Measurements from ENCODE around the gene EHBP1L1. TPM values are rescaled to one million over a fixed set of nuclear protein-coding genes. Genes with fewer than 3 reads are reported as not detected.

Gene EHBP1L1
- total and polyA plus RNA-seq, 2 of the 13 experiments (the other 11 are each of a cell fraction or from before 2014, with no cell fraction given), result 8.3 to 10.6 TPM

DNA sequence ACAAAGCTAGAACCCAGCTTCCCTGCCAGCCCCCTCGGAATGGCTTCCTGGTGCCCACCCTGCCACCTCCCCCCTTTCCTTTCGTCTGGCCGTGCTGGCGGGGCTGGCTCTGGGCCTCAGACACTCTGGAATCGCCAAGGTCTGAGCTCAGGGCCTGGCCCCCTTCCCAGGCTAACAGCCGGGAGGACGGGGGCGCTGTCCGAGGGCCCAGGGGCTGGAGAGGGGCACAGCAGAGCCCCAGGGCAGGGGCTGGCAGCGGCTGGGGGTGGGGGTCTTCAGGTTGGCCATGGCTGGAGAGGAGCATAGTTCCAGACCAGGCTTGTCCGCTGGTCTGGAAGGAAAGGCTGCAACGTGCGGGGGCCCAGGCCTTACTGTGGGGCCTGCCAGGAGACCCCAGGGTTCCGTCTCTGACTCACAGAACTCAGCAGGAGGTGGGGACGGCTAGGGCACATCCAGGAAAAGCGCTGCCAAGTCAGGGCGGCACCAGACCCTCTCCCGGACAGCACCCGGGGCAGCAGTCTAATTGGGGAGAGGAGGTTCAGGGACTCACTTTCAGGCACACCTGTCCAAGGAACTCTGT, 16.8 kb upstream of the EHBP1L1 start (continued):
- TF ChIP-seq LCORL (IDR thresholded peaks at IDR 0.05) (no peak), LCORL (CRISPR knock-in tag; IDR thresholded peaks at IDR 0.05) (no peak), ZNF333 (CRISPR knock-in tag; IDR thresholded peaks at IDR 0.05; ENCODE audit: borderline replicate concordance) (no peak), RELA (CRISPR knock-in tag; IDR thresholded peaks at IDR 0.05) (no peak), ARNTL (CRISPR knock-in tag; IDR thresholded peaks at IDR 0.05) (0 out of 2 replicates have a peak, but pooled peaks have one; percentile 17), SRF (IDR thresholded peaks at IDR 0.05; ENCODE audit: low read depth, low read length) (no peak), ZNF20 (CRISPR knock-in tag; IDR thresholded peaks at IDR 0.05) (no peak), ZNF335 (CRISPR knock-in tag; IDR thresholded peaks at IDR 0.05) (no peak), SPEN (CRISPR knock-in tag; IDR thresholded peaks at IDR 0.05; ENCODE audit: low read depth) (0 out of 2 replicates have a peak, but pooled peaks have one; percentile 38), PAWR (CRISPR knock-in tag; IDR thresholded peaks at IDR 0.05; ENCODE audit: borderline replicate concordance) (no peak), TSC22D2 (CRISPR knock-in tag; IDR thresholded peaks at IDR 0.05; ENCODE audit: borderline replicate concordance) (no peak), HIVEP1 (CRISPR knock-in tag; IDR thresholded peaks at IDR 0.05) (no peak), NONO (IDR thresholded peaks at IDR 0.05) (no peak), NONO (CRISPR knock-in tag; conservative IDR thresholded peaks at IDR 0.05) (0 out of 2 replicates have a peak, but pooled peaks have one; percentile 15), ZNF761 (CRISPR knock-in tag; conservative IDR thresholded peaks at IDR 0.05) (no peak), CEBPG (CRISPR knock-in tag; IDR thresholded peaks at IDR 0.05) (no peak), TGIF2 (CRISPR knock-in tag; IDR thresholded peaks at IDR 0.05) (no peak), ZNF547 (CRISPR knock-in tag; IDR thresholded peaks at IDR 0.05) (no peak), JUNB (CRISPR knock-in tag; IDR thresholded peaks at IDR 0.05; ENCODE audit: borderline replicate concordance) (no peak), ZNF367 (CRISPR knock-in tag; IDR thresholded peaks at IDR 0.05; ENCODE audit: borderline replicate concordance) (no peak)
- TF ChIP-seq, protein P1, sequence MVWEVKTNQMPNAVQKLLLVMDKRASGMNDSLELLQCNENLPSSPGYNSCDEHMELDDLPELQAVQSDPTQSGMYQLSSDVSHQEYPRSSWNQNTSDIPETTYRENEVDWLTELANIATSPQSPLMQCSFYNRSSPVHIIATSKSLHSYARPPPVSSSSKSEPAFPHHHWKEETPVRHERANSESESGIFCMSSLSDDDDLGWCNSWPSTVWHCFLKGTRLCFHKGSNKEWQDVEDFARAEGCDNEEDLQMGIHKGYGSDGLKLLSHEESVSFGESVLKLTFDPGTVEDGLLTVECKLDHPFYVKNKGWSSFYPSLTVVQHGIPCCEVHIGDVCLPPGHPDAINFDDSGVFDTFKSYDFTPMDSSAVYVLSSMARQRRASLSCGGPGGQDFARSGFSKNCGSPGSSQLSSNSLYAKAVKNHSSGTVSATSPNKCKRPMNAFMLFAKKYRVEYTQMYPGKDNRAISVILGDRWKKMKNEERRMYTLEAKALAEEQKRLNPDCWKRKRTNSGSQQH (CRISPR knock-in tag; IDR thresholded peaks at IDR 0.05; ENCODE audit: low read depth), result no peak
- TF ChIP-seq, protein P2, sequence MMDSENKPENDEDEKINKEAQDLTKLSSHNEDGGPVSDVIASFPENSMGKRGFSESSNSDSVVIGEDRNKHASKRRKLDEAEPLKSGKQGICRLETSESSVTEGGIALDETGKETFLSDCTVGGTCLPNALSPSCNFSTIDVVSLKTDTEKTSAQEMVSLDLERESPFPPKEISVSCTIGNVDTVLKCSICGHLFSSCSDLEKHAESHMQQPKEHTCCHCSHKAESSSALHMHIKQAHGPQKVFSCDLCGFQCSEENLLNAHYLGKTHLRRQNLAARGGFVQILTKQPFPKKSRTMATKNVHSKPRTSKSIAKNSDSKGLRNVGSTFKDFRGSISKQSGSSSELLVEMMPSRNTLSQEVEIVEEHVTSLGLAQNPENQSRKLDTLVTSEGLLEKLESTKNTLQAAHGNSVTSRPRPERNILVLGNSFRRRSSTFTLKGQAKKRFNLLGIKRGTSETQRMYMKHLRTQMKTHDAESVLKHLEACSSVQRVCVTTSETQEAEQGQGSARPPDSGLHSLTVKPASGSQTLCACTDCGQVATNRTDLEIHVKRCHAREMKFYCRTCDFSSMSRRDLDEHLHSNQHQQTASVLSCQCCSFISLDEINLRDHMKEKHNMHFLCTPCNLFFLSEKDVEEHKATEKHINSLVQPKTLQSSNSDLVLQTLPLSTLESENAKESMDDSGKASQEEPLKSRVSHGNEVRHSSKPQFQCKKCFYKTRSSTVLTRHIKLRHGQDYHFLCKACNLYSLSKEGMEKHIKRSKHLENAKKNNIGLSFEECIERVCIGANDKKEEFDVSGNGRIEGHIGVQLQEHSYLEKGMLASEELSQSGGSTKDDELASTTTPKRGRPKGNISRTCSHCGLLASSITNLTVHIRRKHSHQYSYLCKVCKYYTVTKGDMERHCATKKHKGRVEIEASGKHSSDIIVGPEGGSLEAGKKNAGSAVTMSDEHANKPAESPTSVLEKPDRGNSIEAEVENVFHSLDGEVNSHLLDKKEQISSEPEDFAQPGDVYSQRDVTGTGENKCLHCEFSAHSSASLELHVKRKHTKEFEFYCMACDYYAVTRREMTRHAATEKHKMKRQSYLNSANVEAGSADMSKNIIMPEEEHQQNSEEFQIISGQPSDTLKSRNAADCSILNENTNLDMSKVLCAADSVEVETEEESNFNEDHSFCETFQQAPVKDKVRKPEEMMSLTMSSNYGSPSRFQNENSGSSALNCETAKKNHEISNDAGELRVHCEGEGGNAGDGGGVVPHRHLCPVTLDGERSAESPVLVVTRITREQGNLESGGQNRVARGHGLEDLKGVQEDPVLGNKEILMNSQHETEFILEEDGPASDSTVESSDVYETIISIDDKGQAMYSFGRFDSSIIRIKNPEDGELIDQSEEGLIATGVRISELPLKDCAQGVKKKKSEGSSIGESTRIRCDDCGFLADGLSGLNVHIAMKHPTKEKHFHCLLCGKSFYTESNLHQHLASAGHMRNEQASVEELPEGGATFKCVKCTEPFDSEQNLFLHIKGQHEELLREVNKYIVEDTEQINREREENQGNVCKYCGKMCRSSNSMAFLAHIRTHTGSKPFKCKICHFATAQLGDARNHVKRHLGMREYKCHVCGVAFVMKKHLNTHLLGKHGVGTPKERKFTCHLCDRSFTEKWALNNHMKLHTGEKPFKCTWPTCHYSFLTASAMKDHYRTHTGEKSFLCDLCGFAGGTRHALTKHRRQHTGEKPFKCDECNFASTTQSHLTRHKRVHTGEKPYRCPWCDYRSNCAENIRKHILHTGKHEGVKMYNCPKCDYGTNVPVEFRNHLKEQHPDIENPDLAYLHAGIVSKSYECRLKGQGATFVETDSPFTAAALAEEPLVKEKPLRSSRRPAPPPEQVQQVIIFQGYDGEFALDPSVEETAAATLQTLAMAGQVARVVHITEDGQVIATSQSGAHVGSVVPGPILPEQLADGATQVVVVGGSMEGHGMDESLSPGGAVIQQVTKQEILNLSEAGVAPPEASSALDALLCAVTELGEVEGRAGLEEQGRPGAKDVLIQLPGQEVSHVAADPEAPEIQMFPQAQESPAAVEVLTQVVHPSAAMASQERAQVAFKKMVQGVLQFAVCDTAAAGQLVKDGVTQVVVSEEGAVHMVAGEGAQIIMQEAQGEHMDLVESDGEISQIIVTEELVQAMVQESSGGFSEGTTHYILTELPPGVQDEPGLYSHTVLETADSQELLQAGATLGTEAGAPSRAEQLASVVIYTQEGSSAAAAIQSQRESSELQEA (CRISPR knock-in tag; IDR thresholded peaks at IDR 0.05; ENCODE audit: not compliant biosample characterization), result no peak

Measured in HepG2 (cell line).